Activated CD8-positive, alpha-beta T cell treated with anti-CD3 and anti-CD28 coated beads, Interleukin-2, amount 10 ng/mL, durations not matched to agents 7 days and 5 days (primary cell): ENCODE results near the gene CRTAP. TPM values are rescaled to one million over a fixed set of nuclear protein-coding genes. Genes with fewer than 3 reads are reported as not detected.
"Not testable (repeated sequence)": the region's sequence is repeated elsewhere in the genome, so short reads cannot be mapped to it uniquely, and the experiment has no call there.

Source experiments
- ATAC-seq: fragments of 150-1000 bp; cut with Tn5 transposase; one replicate; pipeline ENCODE4 v1.10.0; 2021; ENCODE audit warnings: moderate library complexity
- CTCF ChIA-PET: fragments of 350-600 bp; sonication (Branson Sonifier 250); formaldehyde crosslinking; loops from one replicate; lab custom pipeline; 2021; ENCODE audit warnings: antibody characterized with exemption; lab: Charles Lee
- POLR2A ChIA-PET: fragments of 350-600 bp; sonication (Branson Sonifier 250); formaldehyde crosslinking; loops from one replicate; lab custom pipeline; 2021; ENCODE audit warnings: antibody characterized with exemption; lab: Charles Lee
- DNase-seq: peaks from one replicate; pipeline ENCODE4 v3.0.0-alpha.2; 2020
- H3K27ac Mint-ChIP-seq: one replicate; pipeline ENCODE4 v1.8.0; 2021; ENCODE audit warnings: mild to moderate bottlenecking, mixed read lengths
- H3K27me3 Mint-ChIP-seq: one replicate; pipeline ENCODE4 v1.8.0; 2021; ENCODE audit warnings: low read depth, mixed read lengths
- H3K36me3 Mint-ChIP-seq: one replicate; pipeline ENCODE4 v1.8.0; 2021; ENCODE audit warnings: low read depth, mixed read lengths
- H3K4me1 Mint-ChIP-seq: one replicate; pipeline ENCODE4 v1.8.0; 2021; ENCODE audit warnings: low read depth, mixed read lengths
- H3K4me3 Mint-ChIP-seq: one replicate; pipeline ENCODE4 v1.8.0; 2021; ENCODE audit warnings: mild to moderate bottlenecking, mixed read lengths
- H3K9me3 Mint-ChIP-seq: one replicate; pipeline ENCODE4 v1.8.0; 2022; ENCODE audit warnings: mixed read lengths; ENCODE audit not compliant: insufficient read depth
- total RNA-seq, 2 experiments: library from RNA; stranded (reverse); gene quantifications; one replicate each; pipeline ENCODE4 v1.2.3, GENCODE V29; 2021

CRTAP gene
- total RNA-seq, 2 experiments from 2014 or later, result 21.2 to 22.5 TPM

DNA sequence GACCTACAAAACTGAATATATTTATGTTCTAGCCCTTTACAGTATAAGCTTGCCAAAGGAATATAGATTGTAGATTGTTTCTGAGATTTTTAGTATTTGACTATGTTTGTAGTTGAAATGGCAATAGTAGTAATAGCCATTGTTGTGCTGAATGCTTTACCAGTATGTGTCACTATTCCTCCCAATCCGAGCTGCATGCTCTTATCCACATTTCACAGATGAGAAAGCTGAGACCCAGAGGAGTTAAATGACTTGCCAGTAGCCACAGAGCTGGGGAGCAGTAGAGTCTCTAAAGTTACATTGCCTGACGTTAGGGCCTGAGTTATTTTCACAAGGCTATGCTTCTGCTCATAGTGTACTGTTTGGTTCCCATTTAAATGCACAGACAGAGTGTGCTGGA, 13.6 kb upstream of the CRTAP start:
- H3K9me3 Mint-ChIP-seq, result no peaks in the 10 kb centered on the region
- ATAC-seq, result no peak
- peaks cover 17% of the 10 kb centered on the region for H3K4me1 Mint-ChIP-seq
- POLR2A ChIA-PET, result no interaction called here
- DNase-seq, result no peak
- H3K27ac Mint-ChIP-seq, result no peak overlapping the region
- H3K4me3 Mint-ChIP-seq, result no peak overlapping the region
- peaks cover 7% of the 10 kb centered on the region for H3K36me3 Mint-ChIP-seq
- peaks cover 15% of the 10 kb centered on the region for H3K27me3 Mint-ChIP-seq
- CTCF ChIA-PET, result interaction anchor here (1.5 kb wide), 1 partner anchor 31 kb away, joined by 3 read pairs; no protein-coding TSS in a partner anchor

DNA sequence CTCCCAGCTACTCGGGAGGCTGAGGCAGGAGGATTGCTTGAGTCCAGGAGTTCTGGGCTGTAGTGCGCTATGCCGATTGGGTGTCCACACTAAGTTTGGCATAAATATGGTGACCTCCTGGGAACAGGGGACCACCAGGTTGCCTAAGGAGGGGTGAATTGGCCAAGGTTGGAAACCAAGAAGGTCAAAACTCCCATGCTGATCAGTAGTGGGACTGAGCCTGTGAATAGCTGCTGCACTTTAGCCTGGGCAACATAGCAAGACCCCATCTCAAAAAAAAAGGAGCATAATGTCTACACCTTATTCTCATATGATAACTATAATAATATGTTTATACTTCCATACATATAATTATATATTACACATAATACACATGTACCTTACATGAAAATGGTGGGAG, 10.8 kb upstream of the CRTAP start:
- no peak overlapping the region for H3K27ac Mint-ChIP-seq
- no peak overlapping the region for H3K4me3 Mint-ChIP-seq
- no peak for ATAC-seq
- H3K4me1 Mint-ChIP-seq, result no peaks in the 10 kb centered on the region
- ChIA-PET POLR2A (no interaction called here), CTCF (interaction anchor here (1.1 kb wide), 1 partner anchor 29 kb away, joined by 3 read pairs; no protein-coding TSS in a partner anchor)
- peaks cover 20% of the 10 kb centered on the region for H3K27me3 Mint-ChIP-seq
- no peaks in the 10 kb centered on the region for H3K9me3 Mint-ChIP-seq
- DNase-seq, result no peak
- H3K36me3 Mint-ChIP-seq, result no peaks in the 10 kb centered on the region

DNA sequence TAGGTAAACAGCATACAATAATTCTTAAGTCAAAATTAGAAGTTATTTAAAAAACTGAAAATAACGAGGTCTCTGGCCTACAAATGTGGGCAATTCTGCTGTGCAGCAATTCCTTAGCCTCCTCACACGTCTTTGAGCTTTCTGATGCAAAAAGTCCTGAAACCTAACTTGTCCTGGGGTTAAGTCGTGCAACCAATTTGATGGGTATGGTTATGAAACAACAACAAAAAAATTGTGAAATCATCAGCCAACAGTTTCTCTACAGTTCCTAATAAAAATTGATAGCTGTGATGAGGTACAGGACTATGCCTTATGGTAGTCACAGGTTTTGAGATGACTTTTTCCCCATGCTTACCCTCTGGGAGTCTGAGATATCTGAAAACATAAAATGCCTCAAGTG, 10.3 kb upstream of the CRTAP start:
- ChIA-PET POLR2A (no interaction called here), CTCF (interaction anchor here (1.1 kb wide), 1 partner anchor 29 kb away, joined by 3 read pairs; no protein-coding TSS in a partner anchor)
- H3K4me3 Mint-ChIP-seq, result no peak overlapping the region
- ATAC-seq (no peak), DNase-seq (no peak)
- no peaks in the 10 kb centered on the region for H3K4me1 Mint-ChIP-seq
- H3K27me3 Mint-ChIP-seq, result peaks cover 16% of the 10 kb centered on the region
- H3K27ac Mint-ChIP-seq, result no peak overlapping the region
- H3K36me3 Mint-ChIP-seq, result no peaks in the 10 kb centered on the region
- no peaks in the 10 kb centered on the region for H3K9me3 Mint-ChIP-seq

DNA sequence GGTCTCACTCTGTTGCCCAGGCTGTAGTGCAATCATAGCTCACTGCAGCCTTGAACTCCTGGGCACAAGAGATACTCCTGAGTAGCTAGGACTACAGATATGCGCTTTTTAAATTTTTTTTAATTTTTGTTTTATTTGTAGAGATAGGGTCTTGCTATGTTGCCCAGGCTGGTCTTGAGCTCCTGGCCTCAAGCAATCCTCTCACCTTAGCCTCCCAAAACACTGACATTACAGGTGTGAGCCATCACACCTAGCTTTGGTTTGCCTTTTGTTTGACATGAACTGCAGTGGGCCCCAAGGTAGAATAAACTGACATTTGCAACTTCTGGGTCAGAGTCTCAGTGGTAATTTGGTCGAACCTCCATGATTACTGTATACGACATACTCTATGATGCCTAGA, 9.0 kb upstream of the CRTAP start:
- no peaks in the 10 kb centered on the region for H3K4me1 Mint-ChIP-seq
- ChIA-PET CTCF (interaction anchor here (1.2 to 1.5 kb wide), 2 partner anchors 9 to 268 kb away, joined by 3 read pairs; no protein-coding TSS in a partner anchor), POLR2A (no interaction called here)
- ATAC-seq (no peak), DNase-seq (peak; percentile 11)
- no peaks in the 10 kb centered on the region for H3K36me3 Mint-ChIP-seq
- H3K4me3 Mint-ChIP-seq, result no peak overlapping the region
- H3K27me3 Mint-ChIP-seq, result peaks cover 19% of the 10 kb centered on the region
- no peaks in the 10 kb centered on the region for H3K9me3 Mint-ChIP-seq
- no peak overlapping the region for H3K27ac Mint-ChIP-seq

DNA sequence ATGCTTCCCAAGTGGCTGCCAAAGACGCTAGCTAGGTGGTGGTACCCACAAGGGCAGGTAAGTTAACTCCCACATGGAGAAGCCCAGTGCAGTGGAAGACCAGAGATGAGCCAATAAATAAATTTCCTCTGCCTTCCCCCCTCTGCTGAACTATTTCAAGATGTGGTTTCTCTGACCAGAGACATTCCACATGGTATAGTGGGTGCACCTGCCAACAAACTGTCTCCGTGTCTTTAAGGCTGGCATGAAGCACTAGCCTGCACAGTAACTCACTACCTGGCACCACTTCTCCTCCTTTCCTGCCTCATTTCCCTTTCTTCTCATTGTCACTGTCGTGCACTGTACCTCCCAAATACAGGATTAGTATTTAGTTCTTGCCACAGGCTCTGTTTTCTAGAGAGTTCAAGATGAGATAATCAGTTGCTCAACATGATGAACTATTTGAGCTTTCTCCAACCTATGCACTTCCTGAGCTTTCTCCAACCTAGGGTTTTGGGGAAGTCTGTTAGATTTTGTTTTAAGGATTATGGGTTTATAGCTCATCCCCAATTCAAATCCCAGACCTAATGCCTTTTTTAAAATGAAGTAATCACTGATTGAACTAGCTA, 8.4 kb upstream of the CRTAP start:
- CTCF ChIA-PET, result interaction anchor here (1.2 to 1.5 kb wide), 2 partner anchors 10 to 267 kb away, joined by 3 read pairs; no protein-coding TSS in a partner anchor
- peak; percentile 12 for DNase-seq
- no peaks in the 10 kb centered on the region for H3K36me3 Mint-ChIP-seq
- no peak for ATAC-seq
- POLR2A ChIA-PET, result no interaction called here
- no peak overlapping the region for H3K4me3 Mint-ChIP-seq
- H3K4me1 Mint-ChIP-seq, result no peaks in the 10 kb centered on the region
- peaks cover 17% of the 10 kb centered on the region for H3K27me3 Mint-ChIP-seq
- no peak overlapping the region for H3K27ac Mint-ChIP-seq
- no peaks in the 10 kb centered on the region for H3K9me3 Mint-ChIP-seq

DNA sequence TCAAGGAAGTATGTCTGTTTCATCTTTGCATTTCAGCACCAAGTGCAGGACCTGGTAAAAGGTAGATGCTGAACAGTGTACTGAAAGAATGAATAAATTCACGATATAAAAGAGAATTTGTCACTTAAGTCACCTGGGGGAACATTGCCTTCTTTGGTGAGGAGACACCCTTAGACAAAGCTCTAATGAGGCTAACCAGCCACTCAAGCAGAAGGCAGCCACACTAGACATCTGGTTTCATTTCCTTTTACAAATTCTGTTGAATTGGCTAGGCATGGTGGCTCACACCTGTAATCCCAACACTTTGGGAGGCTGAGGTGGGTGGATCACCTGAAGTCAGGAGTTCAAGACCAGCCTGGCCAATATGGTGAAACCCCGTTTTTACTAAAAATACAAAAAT, 7.0 kb upstream of the CRTAP start:
- H3K9me3 Mint-ChIP-seq, H3K4me3 Mint-ChIP-seq, POLR2A ChIA-PET, H3K36me3 Mint-ChIP-seq, CTCF ChIA-PET, H3K27ac Mint-ChIP-seq, H3K4me1 Mint-ChIP-seq, ATAC-seq: not testable (repeated sequence)
- H3K27me3 Mint-ChIP-seq, result peaks cover 17% of the 10 kb centered on the region
- peak; percentile 12 for DNase-seq

DNA sequence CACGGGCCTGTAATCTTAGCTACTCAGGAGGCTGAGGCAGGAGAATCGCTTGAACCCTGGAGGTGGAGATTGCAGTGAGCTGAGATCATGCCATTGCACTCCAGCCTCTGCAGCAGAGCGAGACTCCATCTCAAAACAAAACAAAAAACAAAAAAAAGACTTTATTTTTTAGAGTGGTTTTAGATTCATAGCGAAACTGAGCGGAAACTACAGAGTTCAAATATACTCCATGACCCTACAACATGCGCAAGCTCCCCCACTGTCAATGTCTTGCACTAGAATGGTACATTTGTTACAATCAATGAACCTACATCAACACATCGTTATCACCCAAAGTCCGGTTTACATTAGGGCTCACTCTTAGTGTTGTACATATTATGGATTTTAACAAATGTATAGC, 2.2 kb upstream of the CRTAP start:
- H3K36me3 Mint-ChIP-seq, result no peaks in the 10 kb centered on the region
- H3K27ac Mint-ChIP-seq, result no peak overlapping the region
- ChIA-PET POLR2A (no interaction called here), CTCF (interaction anchor here (1.0 to 1.5 kb wide), 4 partner anchors 18 to 676 kb away, joined by 3 to 11 read pairs (median 4); no protein-coding TSS in a partner anchor)
- H3K4me1 Mint-ChIP-seq, result peaks cover 20% of the 10 kb centered on the region
- no peaks in the 10 kb centered on the region for H3K9me3 Mint-ChIP-seq
- H3K27me3 Mint-ChIP-seq, result peaks cover 5% of the 10 kb centered on the region
- no peak overlapping the region for H3K4me3 Mint-ChIP-seq
- peak; percentile 17 for DNase-seq
- ATAC-seq, result no peak

DNA sequence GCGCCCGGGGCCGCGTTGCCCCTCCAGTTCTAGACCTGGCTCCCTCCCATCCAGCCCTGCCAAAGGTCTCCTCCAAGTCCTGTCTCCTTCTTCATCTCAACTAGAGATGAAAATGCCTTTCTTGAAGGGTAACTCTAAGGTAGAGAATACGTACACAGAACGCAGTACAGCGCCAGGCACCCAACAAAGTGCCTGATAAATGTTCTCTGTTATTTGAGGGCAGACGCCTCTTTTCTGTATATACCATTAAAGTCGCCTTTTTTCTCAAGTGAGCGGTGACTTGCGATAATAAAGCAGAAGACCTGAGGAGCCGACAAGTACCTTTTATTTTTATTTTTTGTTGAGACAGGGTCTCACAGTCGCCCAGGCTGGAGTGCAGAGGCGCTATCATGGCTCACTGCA, 809 bp downstream of the CRTAP start:
- H3K27ac Mint-ChIP-seq, result peak overlapping the region; percentile 80
- no peak for ATAC-seq
- H3K27me3 Mint-ChIP-seq, result no peaks in the 10 kb centered on the region
- H3K36me3 Mint-ChIP-seq, result no peaks in the 10 kb centered on the region
- ChIA-PET CTCF (interaction anchor here (1.3 to 2.6 kb wide), 2 partner anchors 17 to 28 kb away, joined by 3 to 19 read pairs; no protein-coding TSS in a partner anchor), POLR2A (interaction anchor here (1.3 kb wide), 1 partner anchor 8 kb away, joined by 3 read pairs; no protein-coding TSS in a partner anchor)
- H3K4me1 Mint-ChIP-seq, result peaks cover 20% of the 10 kb centered on the region
- no peak for DNase-seq
- H3K4me3 Mint-ChIP-seq, result peak overlapping the region; percentile 84
- H3K9me3 Mint-ChIP-seq, result no peaks in the 10 kb centered on the region

DNA sequence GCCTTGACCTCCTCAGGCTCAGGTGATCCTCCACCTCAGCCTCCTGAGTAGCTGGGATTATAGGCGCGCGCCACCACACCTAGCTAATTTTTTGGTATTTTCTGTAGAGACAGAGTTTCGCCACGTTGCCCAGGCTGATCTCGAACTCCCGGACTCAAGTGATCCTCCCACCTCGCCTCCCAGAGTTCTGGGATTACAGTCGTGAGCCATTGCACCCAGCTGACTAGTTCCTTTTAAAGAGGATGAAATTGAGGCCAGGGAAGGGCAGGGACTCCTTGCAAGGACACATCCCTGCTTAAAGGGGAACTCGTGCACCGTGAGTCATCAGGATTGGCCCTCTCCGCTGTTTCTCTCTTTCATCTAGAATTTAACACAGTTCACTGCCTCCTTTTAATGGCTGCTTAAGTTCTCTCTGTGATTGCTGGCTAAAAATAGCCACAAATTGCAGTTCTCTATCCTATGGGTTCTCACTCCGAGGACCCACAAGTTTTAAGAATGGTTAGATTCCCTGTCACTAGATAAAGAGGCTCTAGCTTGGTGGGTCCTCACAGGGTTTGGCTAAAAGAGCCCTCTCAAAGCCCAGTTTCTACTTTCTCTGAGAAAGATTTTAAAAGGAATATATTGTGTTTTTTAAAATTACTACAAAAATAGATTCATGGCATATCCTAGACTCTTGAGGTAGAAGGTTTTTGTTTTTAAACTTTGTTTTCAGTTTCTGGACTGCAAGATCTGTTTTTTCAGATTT, 1.4 kb downstream of the CRTAP start:
- ATAC-seq (no peak), DNase-seq (no peak)
- ChIA-PET POLR2A (interaction anchor here (0.8 kb wide), 1 partner anchor 672 kb away, joined by 3 read pairs; no protein-coding TSS in a partner anchor), CTCF (interaction anchor here (2.6 kb wide), 2 partner anchors 16 to 258 kb away, joined by 13 to 19 read pairs; no protein-coding TSS in a partner anchor)
- Mint-ChIP-seq H3K4me1 (peaks cover 20% of the 10 kb centered on the region), H3K27ac (no peak overlapping the region), H3K36me3 (no peaks in the 10 kb centered on the region), H3K4me3 (peak overlapping the region; percentile 84), H3K9me3 (no peaks in the 10 kb centered on the region), H3K27me3 (no peaks in the 10 kb centered on the region)

DNA sequence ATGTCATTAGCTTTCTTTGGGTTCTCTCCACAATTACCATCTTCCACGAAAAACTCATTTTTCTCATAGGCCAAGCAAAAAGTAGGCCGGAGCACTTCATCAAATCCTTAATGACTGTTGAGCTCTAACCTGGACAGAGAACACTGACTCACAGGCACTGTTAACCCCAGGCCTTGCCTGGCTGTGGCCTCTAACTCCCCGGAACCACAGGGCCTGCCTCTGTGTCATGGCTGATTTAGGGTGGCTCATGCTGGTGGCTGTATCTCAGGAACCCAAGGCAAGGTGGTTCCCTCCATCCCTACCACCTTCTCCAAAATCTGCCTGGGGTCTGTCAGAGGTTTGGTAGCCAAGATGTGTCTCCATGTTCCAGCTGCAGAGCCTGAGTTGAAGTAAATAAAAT, 3.6 kb downstream of the CRTAP start:
- H3K27ac Mint-ChIP-seq, result no peak overlapping the region
- no peaks in the 10 kb centered on the region for H3K27me3 Mint-ChIP-seq
- CTCF ChIA-PET, result interaction anchor here (0.6 to 2.6 kb wide), 2 partner anchors 255 to 538 kb away, joined by 4 to 13 read pairs; no protein-coding TSS in a partner anchor
- DNase-seq, result no peak
- peaks cover 18% of the 10 kb centered on the region for H3K4me1 Mint-ChIP-seq
- POLR2A ChIA-PET, result no interaction called here
- peaks cover 2% of the 10 kb centered on the region for H3K36me3 Mint-ChIP-seq
- no peak for ATAC-seq
- H3K4me3 Mint-ChIP-seq, result no peak overlapping the region
- H3K9me3 Mint-ChIP-seq, result no peaks in the 10 kb centered on the region

DNA sequence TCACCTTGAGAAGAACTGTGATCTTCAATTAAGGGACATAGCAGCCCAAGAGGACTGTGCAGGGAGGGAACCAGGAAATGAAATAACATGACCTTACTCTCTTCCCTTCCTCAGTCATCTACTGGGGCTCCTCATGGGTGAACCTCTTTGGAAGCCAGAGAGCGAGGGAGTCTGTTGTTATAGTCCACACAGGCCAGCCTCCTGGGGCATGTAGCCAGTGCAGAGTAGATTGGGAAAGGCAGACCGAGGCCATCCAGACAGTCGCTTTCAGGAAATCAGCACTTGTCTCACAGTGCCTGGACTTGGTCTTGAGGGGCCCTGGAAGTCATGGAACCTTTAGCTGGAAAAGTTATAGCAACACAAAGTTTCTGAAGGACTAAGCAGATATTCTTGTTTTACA, 6.1 kb downstream of the CRTAP start:
- DNase-seq (no peak), ATAC-seq (no peak)
- H3K36me3 Mint-ChIP-seq, result peaks cover 5% of the 10 kb centered on the region
- CTCF ChIA-PET, result interaction anchor here (1.0 to 1.8 kb wide), 2 partner anchors 12 to 253 kb away, joined by 3 to 9 read pairs; no protein-coding TSS in a partner anchor
- H3K27me3 Mint-ChIP-seq, result no peaks in the 10 kb centered on the region
- no peak overlapping the region for H3K4me3 Mint-ChIP-seq
- no peak overlapping the region for H3K27ac Mint-ChIP-seq
- POLR2A ChIA-PET, result no interaction called here
- peaks cover 4% of the 10 kb centered on the region for H3K4me1 Mint-ChIP-seq
- H3K9me3 Mint-ChIP-seq, result no peaks in the 10 kb centered on the region
